ENCODE results near the gene TRIM33. TPM values are rescaled to one million over a fixed set of nuclear protein-coding genes. Genes with fewer than 3 reads are reported as not detected.

The TRIM33 gene
- polyA plus RNA-seq, 1 of the 3 experiments (the other 2 are of a cell fraction) = 6.3 TPM

DNA sequence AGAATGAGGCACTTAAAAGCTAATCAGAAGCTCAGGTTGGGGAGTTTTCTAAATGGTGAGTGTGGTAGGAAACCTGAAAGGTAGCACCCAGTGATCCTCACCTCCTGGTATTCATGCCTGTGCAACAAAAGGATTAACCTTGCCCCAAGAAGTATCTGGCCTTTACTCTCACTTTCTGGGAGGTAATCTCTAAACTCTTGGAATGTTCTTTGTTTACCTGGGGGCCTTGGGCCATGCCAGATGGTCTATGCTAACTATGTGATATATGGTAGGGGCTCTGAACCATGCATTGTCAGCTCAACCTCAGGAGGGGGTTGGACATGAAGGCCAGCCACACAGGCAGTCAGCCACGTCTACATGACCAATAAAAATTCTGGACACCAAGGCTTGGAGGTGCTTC lies 24.4 kb upstream of the TRIM33 start:
- Histone ChIP-seq H3K4me1 (ENCODE audit: control insufficient read depth in 1 of 2, insufficient read depth in 2 of 2, low read depth in 1 of 2, low read length in 1 of 2) (no peaks in the 10 kb centered on the region), H3K9me2 (no peaks in the 10 kb centered on the region), H3K79me2 (ENCODE audit: insufficient read depth) (no peaks in the 10 kb centered on the region), H3K27me3 (ENCODE audit: insufficient read depth) (no peaks in the 10 kb centered on the region), H3K27ac (ENCODE audit: low read depth in 2 of 2, low read length in 1 of 2) (no peak overlapping the region), H4K20me1 (ENCODE audit: insufficient read depth) (no peaks in the 10 kb centered on the region), H3K4me2 (no peak overlapping the region), H3F3A (replicated peaks; ENCODE audit: insufficient read depth) (no peaks in the 10 kb centered on the region), H3K36me3 (replicated peaks in 1 of 2; ENCODE audit: control insufficient read depth in 1 of 2, insufficient read depth in 2 of 2, low read length in 1 of 2) (no peaks in the 10 kb centered on the region), H3K4me3 (ENCODE audit: low read depth in 2 of 2, low read length in 1 of 2) (no peak overlapping the region), H2AFZ (ENCODE audit: low read depth) (no peak overlapping the region), H3K9me3 (no peaks in the 10 kb centered on the region), H3K9ac (no peak overlapping the region)
- TF ChIP-seq USF2 (IDR thresholded peaks at IDR 0.05; ENCODE audit: borderline replicate concordance, low read depth, low read length) (no peak), RAD21 (IDR thresholded peaks at IDR 0.05; ENCODE audit: low read length) (no peak)
- no peak for DNase-seq
- CTCF ChIA-PET = interaction anchor here (0.9 to 1.2 kb wide), 2 partner anchors 188 to 556 kb away, joined by 3 to 4 read pairs; partner anchors contain the start of gene OLFML3
- 33% methylated on average over 1 of the region's 1 CpG for WGBS (ENCODE audit: low lambda C conversion rate)
- POLR2A ChIA-PET = no interaction called here

DNA sequence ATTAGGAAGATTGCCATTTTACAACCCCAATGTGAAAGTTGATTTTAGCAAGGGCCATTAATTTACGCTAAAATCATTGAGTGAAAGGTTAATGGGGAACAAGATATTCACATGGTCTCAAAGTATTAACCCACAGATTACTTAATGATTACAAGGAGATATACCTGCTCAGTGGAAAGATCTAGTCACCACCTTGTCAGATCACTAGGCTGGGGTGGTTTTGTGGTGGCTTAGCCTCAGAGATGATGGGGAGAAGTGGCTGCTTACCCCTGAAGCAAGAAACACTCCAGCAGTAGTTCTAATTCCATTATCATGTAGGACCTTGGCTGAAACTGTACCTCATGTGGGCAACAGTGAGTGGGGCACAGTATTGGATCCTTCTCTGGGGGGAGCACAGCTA lies 20.1 kb upstream of the TRIM33 start:
- Histone ChIP-seq H3K27ac (ENCODE audit: low read depth in 2 of 2, low read length in 1 of 2) (no peak overlapping the region), H3K27me3 (ENCODE audit: insufficient read depth) (no peaks in the 10 kb centered on the region), H3K4me2 (no peak overlapping the region), H3K9me3 (no peaks in the 10 kb centered on the region), H4K20me1 (ENCODE audit: insufficient read depth) (no peaks in the 10 kb centered on the region), H2AFZ (ENCODE audit: low read depth) (no peak overlapping the region), H3K4me3 (ENCODE audit: low read depth in 2 of 2, low read length in 1 of 2) (no peak overlapping the region), H3F3A (replicated peaks; ENCODE audit: insufficient read depth) (no peaks in the 10 kb centered on the region), H3K4me1 (ENCODE audit: control insufficient read depth in 1 of 2, insufficient read depth in 2 of 2, low read depth in 1 of 2, low read length in 1 of 2) (no peaks in the 10 kb centered on the region), H3K79me2 (ENCODE audit: insufficient read depth) (no peaks in the 10 kb centered on the region), H3K9me2 (no peaks in the 10 kb centered on the region), H3K9ac (no peak overlapping the region), H3K36me3 (replicated peaks in 1 of 2; ENCODE audit: control insufficient read depth in 1 of 2, insufficient read depth in 2 of 2, low read length in 1 of 2) (no peaks in the 10 kb centered on the region)
- CTCF ChIA-PET = no interaction called here
- POLR2A ChIA-PET = no interaction called here
- WGBS (ENCODE audit: low lambda C conversion rate) = 84% methylated on average over 1 of the region's 1 CpG
- TF ChIP-seq NRF1 (IDR thresholded peaks at IDR 0.05; ENCODE audit: low read depth, low read length) (no peak), ZBTB33 (IDR thresholded peaks at IDR 0.05; ENCODE audit: borderline replicate concordance, low read depth) (no peak), CTCF (IDR thresholded peaks at IDR 0.05) (no peak), USF1 (IDR thresholded peaks at IDR 0.05; ENCODE audit: borderline replicate concordance, low read depth) (no peak), GATA2 (CRISPR knock-in tag; IDR thresholded peaks at IDR 0.05) (no peak), EZH2phosphoT487 (IDR thresholded peaks at IDR 0.05; ENCODE audit: borderline replicate concordance, low read depth) (no peak), TCF12 (IDR thresholded peaks at IDR 0.05) (no peak)
- no peak for DNase-seq
